IMR-90 (cell line): ENCODE results near the gene CGREF1. TPM values are rescaled to one million over a fixed set of nuclear protein-coding genes. Genes with fewer than 3 reads are reported as not detected.

Experiments used
- ATAC-seq: fragments of 200-7000 bp; cut with Tn5 transposase; 2 replicates; pipeline ENCODE4 v1.9.1; 2020; ENCODE audit warnings: low read depth, mild to moderate bottlenecking, moderate library complexity
- BruUV-seq: library from RNA; stranded (reverse); fragments of 400-500 nt; replicated peaks from 2 replicates; lab custom pipeline; 2021; lab: Mats Ljungman, UMichigan
- CTCF ChIA-PET: fragments of 300-600 bp; formaldehyde crosslinking; extraction: SDS; loops from one replicate; lab custom pipeline; 2021; ENCODE audit warnings: antibody characterized with exemption; lab: Yijun Ruan, JAX
- POLR2A ChIA-PET: fragments of 300-600 bp; sonication (Branson Sonifier 250); formaldehyde crosslinking; loops from one replicate; lab custom pipeline; 2022; ENCODE audit warnings: antibody characterized with exemption; ENCODE audit not compliant: unreplicated experiment; lab: Charles Lee
- DNase-seq: peaks from one replicate; pipeline ENCODE4 v3.0.0; 2013
- H2AFZ ChIP-seq: replicated peaks from 2 replicates; pipeline ENCODE3; 2013; ENCODE audit warnings: low read length, mild to moderate bottlenecking; ENCODE audit not compliant: poor library complexity
- H2AK5ac ChIP-seq: 2 replicates; pipeline ENCODE4 v1.6.1; 2013; ENCODE audit warnings: low read depth, low read length, inconsistent platforms
- H2AK9ac ChIP-seq: replicated peaks from 2 replicates; pipeline ENCODE3; 2013; ENCODE audit warnings: mild to moderate bottlenecking, low read depth, low read length, moderate library complexity; ENCODE audit not compliant: poor library complexity
- H2BK120ac ChIP-seq: 2 replicates; pipeline ENCODE4 v1.6.1; 2013; ENCODE audit warnings: low read depth, low read length, inconsistent platforms
- H2BK15ac ChIP-seq: 3 replicates; pipeline ENCODE4 v1.6.1; 2013; ENCODE audit warnings: low read depth, low read length, inconsistent platforms
- H2BK20ac ChIP-seq: 2 replicates; pipeline ENCODE4 v1.6.1; 2013; ENCODE audit warnings: low read depth, mild to moderate bottlenecking, inconsistent platforms, low read length, moderate library complexity
- H2BK5ac ChIP-seq: 2 replicates; pipeline ENCODE4 v1.6.1; 2013; ENCODE audit warnings: mild to moderate bottlenecking, low read depth, low read length, inconsistent platforms; ENCODE audit not compliant: poor library complexity, severe bottlenecking
- H3K14ac ChIP-seq: replicated peaks from 2 replicates; pipeline ENCODE4 v1.6.1; 2013; ENCODE audit warnings: low read depth, low read length, inconsistent platforms
- H3K18ac ChIP-seq: 2 replicates; pipeline ENCODE4 v1.6.1; 2013; ENCODE audit warnings: low read depth, low read length, control low read depth
- H3K23ac ChIP-seq: 2 replicates; pipeline ENCODE4 v1.6.1; 2013; ENCODE audit warnings: low read depth, low read length, inconsistent platforms
- H3K27ac ChIP-seq: 2 replicates; pipeline ENCODE4 v1.5.1; 2013; ENCODE audit warnings: mild to moderate bottlenecking, control low read depth, low read length; ENCODE audit not compliant: insufficient read depth
- H3K27me3 ChIP-seq: 2 replicates; pipeline ENCODE4 v1.6.1; 2013; ENCODE audit warnings: low read length; ENCODE audit not compliant: control insufficient read depth, insufficient read depth
- H3K36me3 ChIP-seq: 2 replicates; pipeline ENCODE4 v1.6.1; 2013; ENCODE audit warnings: low read length, mixed read lengths; ENCODE audit not compliant: control insufficient read depth, insufficient read depth
- H3K4ac ChIP-seq: 2 replicates; pipeline ENCODE4 v1.6.1; 2013; ENCODE audit warnings: low read depth, low read length, inconsistent platforms
- H3K4me1 ChIP-seq: 2 replicates; pipeline ENCODE4 v1.6.1; 2013; ENCODE audit warnings: low read length, mixed read lengths; ENCODE audit not compliant: control insufficient read depth, insufficient read depth
- H3K4me2 ChIP-seq: 2 replicates; pipeline ENCODE4 v1.6.1; 2013; ENCODE audit warnings: low read depth, mild to moderate bottlenecking, control low read depth, low read length, moderate library complexity
- H3K4me3 ChIP-seq: 2 replicates; pipeline ENCODE4 v1.5.1; 2013; ENCODE audit warnings: low read depth, mild to moderate bottlenecking, control low read depth, low read length, moderate library complexity; ENCODE audit not compliant: insufficient read depth
- H3K56ac ChIP-seq: 2 replicates; pipeline ENCODE4 v1.6.1; 2013; ENCODE audit warnings: low read length, inconsistent platforms; ENCODE audit not compliant: insufficient read depth; ENCODE audit errors: extremely low read depth
- H3K79me1 ChIP-seq, 2 experiments: 2 replicates each; pipeline ENCODE4 v1.6.1; 2013; ENCODE audit warnings: low read length in 2 of 2, inconsistent platforms in 1 of 2, low read depth in 1 of 2
- H3K9ac ChIP-seq: 2 replicates; pipeline ENCODE4 v1.6.1; 2013; ENCODE audit warnings: low read depth, low read length, control low read depth
- H3K9me1 ChIP-seq: 2 replicates; pipeline ENCODE4 v1.6.1; 2013; ENCODE audit warnings: low read length, inconsistent platforms; ENCODE audit not compliant: insufficient read depth
- H3K9me3 ChIP-seq: 2 replicates; pipeline ENCODE4 v1.6.1; 2013; ENCODE audit warnings: low read length; ENCODE audit not compliant: control insufficient read depth, insufficient read depth
- H4K20me1 ChIP-seq: 2 replicates; pipeline ENCODE4 v1.6.1; 2013; ENCODE audit warnings: low read length, inconsistent platforms; ENCODE audit not compliant: insufficient read depth
- H4K5ac ChIP-seq: 2 replicates; pipeline ENCODE4 v1.6.1; 2013; ENCODE audit warnings: mild to moderate bottlenecking, low read depth, low read length, control low read depth
- H4K8ac ChIP-seq, 2 experiments: 2 replicates each; pipeline ENCODE4 v1.6.1; 2013; ENCODE audit warnings: low read depth in 2 of 2, low read length in 2 of 2, control low read depth in 1 of 2, inconsistent platforms in 1 of 2
- H4K91ac ChIP-seq: 2 replicates; pipeline ENCODE4 v1.6.1; 2013; ENCODE audit warnings: low read depth, low read length, inconsistent platforms; ENCODE audit not compliant: insufficient read depth
- BHLHE40 ChIP-seq: fragments of 150-350 bp; IDR thresholded peaks from 2 replicates; pipeline ENCODE4 v1.6.1; 2016; ENCODE audit warnings: mild to moderate bottlenecking, low read depth, low read length
- CEBPB ChIP-seq: IDR thresholded peaks from 2 replicates; pipeline ENCODE4 v1.6.1; 2012; ENCODE audit warnings: low read depth, low read length, improper control_type of control experiment
- CHD1 ChIP-seq: IDR thresholded peaks from 2 replicates; pipeline ENCODE4 v1.6.1; 2012; ENCODE audit warnings: low read depth, low read length, improper control_type of control experiment
- CTCF ChIP-seq: conservative IDR thresholded peaks from 2 replicates; pipeline ENCODE4 v1.5.1; 2012; ENCODE audit warnings: mild to moderate bottlenecking, low read depth, low read length, improper control_type of control experiment
- ELK1 ChIP-seq: fragments of 150-350 bp; IDR thresholded peaks from 2 replicates; pipeline ENCODE4 v1.6.1; 2016; ENCODE audit warnings: low read depth, mild to moderate bottlenecking, low read length, moderate library complexity, borderline replicate concordance
- FOS ChIP-seq: fragments of 150-350 bp; IDR thresholded peaks from 2 replicates; pipeline ENCODE4 v1.6.1; 2016; ENCODE audit warnings: low read depth, low read length
- MAFK ChIP-seq: IDR thresholded peaks from 2 replicates; pipeline ENCODE4 v1.6.1; 2012; ENCODE audit warnings: low read depth, low read length, improper control_type of control experiment
- MAZ ChIP-seq: IDR thresholded peaks from 2 replicates; pipeline ENCODE4 v1.6.1; 2012; ENCODE audit warnings: low read depth, mild to moderate bottlenecking, low read length, improper control_type of control experiment, moderate library complexity, borderline replicate concordance
- MXI1 ChIP-seq: IDR thresholded peaks from 2 replicates; pipeline ENCODE4 v1.6.1; 2012; ENCODE audit warnings: low read depth, mild to moderate bottlenecking, low read length, moderate library complexity, borderline replicate concordance
- NFE2L2 ChIP-seq: fragments of 150-350 bp; IDR thresholded peaks from 2 replicates; pipeline ENCODE4 v1.6.1; 2016; ENCODE audit warnings: low read depth, mild to moderate bottlenecking, low read length
- POLR2A ChIP-seq: IDR thresholded peaks from 2 replicates; pipeline ENCODE4 v1.6.1; 2012; ENCODE audit warnings: mild to moderate bottlenecking, low read depth, low read length
- RAD21 ChIP-seq: IDR thresholded peaks from 2 replicates; pipeline ENCODE4 v1.6.1; 2012; ENCODE audit warnings: low read length, improper control_type of control experiment
- RFX5 ChIP-seq: IDR thresholded peaks from 2 replicates; pipeline ENCODE4 v1.8.0; 2012; ENCODE audit warnings: low read depth, mild to moderate bottlenecking, low read length, moderate library complexity
- SMC3 ChIP-seq: fragments of 150-350 bp; IDR thresholded peaks from 2 replicates; pipeline ENCODE4 v1.6.1; 2016; ENCODE audit warnings: low read depth, mild to moderate bottlenecking, antibody characterized with exemption, low read length, moderate library complexity
- USF2 ChIP-seq: fragments of 150-350 bp; IDR thresholded peaks from 2 replicates; pipeline ENCODE4 v1.6.1; 2017; ENCODE audit warnings: mild to moderate bottlenecking, antibody characterized with exemption, low read length, low read depth
- WGBS, 2 experiments: methylation state at CpG; one replicate each; pipeline versions ENCODE4 v1.1.5 to v1.1.7; 2013; ENCODE audit warnings: missing lambda C conversion rate in 2 of 2; ENCODE audit not compliant: insufficient read length in 1 of 2; ENCODE audit errors: extremely low coverage in 2 of 2; 5-methylcytosine and 5-hydroxymethylcytosine counted together
- dilution Hi-C: fragments of 300-500 bp; cut with HindIII; formaldehyde crosslinking; loops from one replicate; pipeline ENCODE4 v1.14.3; 2018; ENCODE audit warnings: low sequenced_read_pairs; ENCODE audit not compliant: unreplicated experiment
- in situ Hi-C: fragments of 300-500 bp; cut with MboI; formaldehyde crosslinking; loops from 3 replicates; pipeline ENCODE4 v1.14.3; 2019; ENCODE audit warnings: low sequenced_read_pairs, inconsistent platforms, mixed read lengths
- intact Hi-C: fragments of 100-400 bp; cut with micrococcal nuclease; formaldehyde crosslinking; loops from 2 replicates; pipeline ENCODE4 v1.10.0; 2022
- polyA plus RNA-seq, 3 experiments: library from polyadenylated mRNA; depleted of rRNA; stranded (reverse); fragments of >200 nt; gene quantifications; 2 replicates each; pipeline ENCODE4 v1.2.3, GENCODE V29; 2012; ENCODE audit warnings: low replicate concordance in 1 of 3
- total RNA-seq: library from RNA; depleted of rRNA; stranded (reverse); fragments of >200 nt; gene quantifications from 2 replicates; pipeline ENCODE4 v1.2.3, GENCODE V29; 2012

CGREF1 gene
- total and polyA plus RNA-seq, 2 of the 4 experiments (the other 2 are of a cell fraction) = 0.54 to 1.3 TPM

- Histone ChIP-seq H2BK15ac (no peak overlapping the region), H3K14ac (no peak overlapping the region), H3K23ac (no peak overlapping the region), H2AK5ac (peak overlapping the region; percentile 68), H3K4me3 (no peak overlapping the region), H4K8ac (peak overlapping the region; percentile 73 to 93), H3K56ac (no peak overlapping the region), H3K27me3 (peaks cover 15% of the 10 kb centered on the region; the same call in 1 of the 2 replicates), H2BK5ac (no peak overlapping the region), H2BK20ac (no peak overlapping the region), H2AFZ (peak overlapping the region; percentile 100), H4K20me1 (peaks cover 15% of the 10 kb centered on the region), H3K4me1 (peaks cover 9% of the 10 kb centered on the region), H3K18ac (no peak overlapping the region), H3K4ac (peak overlapping the region; percentile 25; the same call in 1 of the 2 replicates), H3K79me1 (peaks cover 14 to 27% of the 10 kb centered on the region in 2 experiments), H3K9me3 (no peaks in the 10 kb centered on the region), H3K27ac (no peak overlapping the region), H4K91ac (peak overlapping the region; percentile 11), H2AK9ac (peak overlapping the region; percentile 97), H3K4me2 (no peak overlapping the region; the same call in 1 of the 2 replicates), H4K5ac (peak overlapping the region; percentile 24), H3K9me1 (peaks cover 14% of the 10 kb centered on the region), H3K9ac (no peak overlapping the region), H2BK120ac (no peak overlapping the region), H3K36me3 (peaks cover 29% of the 10 kb centered on the region)
- no peak for DNase-seq
- ChIA-PET POLR2A (no interaction called here), CTCF (interaction anchor here (0.9 kb wide), 1 partner anchor 56 kb away, joined by 6 read pairs; no protein-coding TSS in a partner anchor)
- 94% methylated on average over 6 of the region's 33 CpGs; no CpG with 5 or more reads in 1 of the 2 experiments for WGBS, 2 experiments
- in situ Hi-C loops (no loop called here), dilution Hi-C loops (no loop called here), intact Hi-C loops (loop anchor here (2.0 kb wide), 1 partner anchor 56 kb away; no protein-coding TSS in a partner anchor)
- no TSS peak for BruUV-seq
- no peak for ATAC-seq
- no peak for TF ChIP-seq RAD21
- no peak for TF ChIP-seq MAFK
- no peak for TF ChIP-seq SMC3
- no peak for TF ChIP-seq CHD1
- TF ChIP-seq ELK1 = no peak
- no peak for TF ChIP-seq USF2
- no peak for TF ChIP-seq CEBPB
- TF ChIP-seq NFE2L2 = no peak
- no peak for TF ChIP-seq MAZ
- no peak for TF ChIP-seq FOS
- TF ChIP-seq MXI1 = no peak
- TF ChIP-seq RFX5 = no peak
- no peak for TF ChIP-seq CTCF
- no peak for TF ChIP-seq BHLHE40
- no peak for TF ChIP-seq POLR2A
Measured at GRCh38 chr2:27134781-27135477, 16.0 kb upstream of the CGREF1 start.
